Measurements from ENCODE around the gene RET. TPM values are rescaled to one million over a fixed set of nuclear protein-coding genes. Genes with fewer than 3 reads are reported as not detected.

Gene RET
- total RNA-seq, 4 donors from 2014 or later, result 1.4 to 3.9 (median 1.8) TPM

GRCh38 chr10:43059828-43060227, 17.0 kb upstream of the RET start:
- 45 to 76% methylated on average over 3 to 5 of the region's 7 CpGs for WGBS, 2 donors (ENCODE audit: low coverage in 1 of 2)
- no peak for ATAC-seq
- H3K4me1 ChIP-seq, result no peaks in the 10 kb centered on the region
- no peak overlapping the region for H3K27ac ChIP-seq
- no peaks in the 10 kb centered on the region for H3K36me3 ChIP-seq
- no peaks in the 10 kb centered on the region for H3K9me3 ChIP-seq
- H3K27me3 ChIP-seq, result peaks cover 58% of the 10 kb centered on the region
- no peak overlapping the region for H3K4me3 ChIP-seq
- no peak for TF ChIP-seq POLR2A (IDR thresholded peaks at IDR 0.05)
- TF ChIP-seq POLR2AphosphoS5 (IDR thresholded peaks at IDR 0.05), result no peak
- no peak for TF ChIP-seq EP300 (IDR thresholded peaks at IDR 0.05)
- no peak for TF ChIP-seq CTCF (IDR thresholded peaks at IDR 0.05)

GRCh38 chr10:43060291-43060690, 16.6 kb upstream of the RET start:
- no peak for TF ChIP-seq CTCF (IDR thresholded peaks at IDR 0.05)
- TF ChIP-seq POLR2AphosphoS5 (IDR thresholded peaks at IDR 0.05), result no peak
- no peak for TF ChIP-seq POLR2A (IDR thresholded peaks at IDR 0.05)
- TF ChIP-seq EP300 (IDR thresholded peaks at IDR 0.05), result no peak
- ATAC-seq, result no peak

GRCh38 chr10:43061331-43061730, 15.5 kb upstream of the RET start:
- no peaks in the 10 kb centered on the region for H3K36me3 ChIP-seq
- no peaks in the 10 kb centered on the region for H3K9me3 ChIP-seq
- no peak overlapping the region for H3K4me3 ChIP-seq
- H3K27ac ChIP-seq, result no peak overlapping the region
- no peak for TF ChIP-seq CTCF (IDR thresholded peaks at IDR 0.05)
- no peak for TF ChIP-seq POLR2A (IDR thresholded peaks at IDR 0.05)
- TF ChIP-seq POLR2AphosphoS5 (IDR thresholded peaks at IDR 0.05), result no peak
- TF ChIP-seq EP300 (IDR thresholded peaks at IDR 0.05), result no peak
- 60% methylated on average over 1 of the region's 8 CpGs; no CpG with 5 or more reads in 1 of the 2 donors for whole genome bisulfite sequencing, 2 donors (ENCODE audit: low coverage in 1 of 2)
- ATAC-seq, result no peak
- no peaks in the 10 kb centered on the region for H3K4me1 ChIP-seq
- H3K27me3 ChIP-seq, result peaks cover 48% of the 10 kb centered on the region

More at GRCh38 chr10:43060291-43060690, 16.6 kb upstream of the RET start:
- no peaks in the 10 kb centered on the region for H3K4me1 ChIP-seq
- no peak overlapping the region for H3K4me3 ChIP-seq
- no peaks in the 10 kb centered on the region for H3K9me3 ChIP-seq
- no peak overlapping the region for H3K27ac ChIP-seq
- H3K27me3 ChIP-seq, result peaks cover 54% of the 10 kb centered on the region
- H3K36me3 ChIP-seq, result no peaks in the 10 kb centered on the region
- 61 to 100% methylated on average over 1 to 3 of the region's 6 CpGs for WGBS, 2 donors (ENCODE audit: low coverage in 1 of 2)

- Histone ChIP-seq H3K27ac (no peak overlapping the region), H3K4me1 (no peaks in the 10 kb centered on the region), H3K36me3 (no peaks in the 10 kb centered on the region), H3K4me3 (no peak overlapping the region), H3K27me3 (peaks cover 44% of the 10 kb centered on the region), H3K9me3 (no peaks in the 10 kb centered on the region)
- no peak for ATAC-seq
- TF ChIP-seq EP300 (IDR thresholded peaks at IDR 0.05) (no peak), CTCF (IDR thresholded peaks at IDR 0.05) (no peak), POLR2AphosphoS5 (IDR thresholded peaks at IDR 0.05) (no peak), POLR2A (IDR thresholded peaks at IDR 0.05) (no peak)
- 60% methylated on average over 2 of the region's 9 CpGs; no CpG with 5 or more reads in 1 of the 2 donors for WGBS, 2 donors (ENCODE audit: low coverage in 1 of 2)
Observed at GRCh38 chr10:43061760-43062159, 15.1 kb upstream of the RET start.

GRCh38 chr10:43062402-43063160, 14.3 kb upstream of the RET start:
- no peak for ATAC-seq
- no peak overlapping the region for H3K27ac ChIP-seq
- H3K4me3 ChIP-seq, result no peak overlapping the region
- H3K27me3 ChIP-seq, result peaks cover 36% of the 10 kb centered on the region
- H3K4me1 ChIP-seq, result no peaks in the 10 kb centered on the region
- no peaks in the 10 kb centered on the region for H3K9me3 ChIP-seq
- 90 to 100% methylated on average over 3 to 4 of the region's 18 CpGs for WGBS, 2 donors (ENCODE audit: low coverage in 1 of 2)
- no peak for TF ChIP-seq POLR2A (IDR thresholded peaks at IDR 0.05)
- no peak for TF ChIP-seq EP300 (IDR thresholded peaks at IDR 0.05)
- TF ChIP-seq POLR2AphosphoS5 (IDR thresholded peaks at IDR 0.05), result no peak
- TF ChIP-seq CTCF (IDR thresholded peaks at IDR 0.05), result no peak
- H3K36me3 ChIP-seq, result no peaks in the 10 kb centered on the region
